Measurements from ENCODE around the gene OR52I1.

DNA sequence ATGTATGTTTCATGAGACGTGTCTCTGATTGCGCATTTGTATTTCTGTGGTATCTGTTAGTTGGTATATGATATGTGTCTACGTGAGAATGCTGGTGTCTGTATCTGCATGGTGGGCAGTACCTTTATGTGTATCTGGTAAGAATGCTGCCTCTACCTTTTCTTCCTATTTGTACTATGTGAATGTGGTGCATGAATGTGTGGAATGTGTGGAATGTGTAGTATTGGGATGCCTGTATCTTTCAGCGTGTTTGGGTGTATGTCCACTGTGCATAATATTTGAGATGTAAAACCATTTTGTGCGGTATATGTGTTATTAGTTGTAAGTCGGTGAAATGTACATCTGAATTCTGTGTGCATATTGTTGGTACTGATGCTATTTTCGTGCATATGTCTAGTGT, 47.7 kb downstream of the OR52I1 start:
- TF ChIP-seq, protein P1, sequence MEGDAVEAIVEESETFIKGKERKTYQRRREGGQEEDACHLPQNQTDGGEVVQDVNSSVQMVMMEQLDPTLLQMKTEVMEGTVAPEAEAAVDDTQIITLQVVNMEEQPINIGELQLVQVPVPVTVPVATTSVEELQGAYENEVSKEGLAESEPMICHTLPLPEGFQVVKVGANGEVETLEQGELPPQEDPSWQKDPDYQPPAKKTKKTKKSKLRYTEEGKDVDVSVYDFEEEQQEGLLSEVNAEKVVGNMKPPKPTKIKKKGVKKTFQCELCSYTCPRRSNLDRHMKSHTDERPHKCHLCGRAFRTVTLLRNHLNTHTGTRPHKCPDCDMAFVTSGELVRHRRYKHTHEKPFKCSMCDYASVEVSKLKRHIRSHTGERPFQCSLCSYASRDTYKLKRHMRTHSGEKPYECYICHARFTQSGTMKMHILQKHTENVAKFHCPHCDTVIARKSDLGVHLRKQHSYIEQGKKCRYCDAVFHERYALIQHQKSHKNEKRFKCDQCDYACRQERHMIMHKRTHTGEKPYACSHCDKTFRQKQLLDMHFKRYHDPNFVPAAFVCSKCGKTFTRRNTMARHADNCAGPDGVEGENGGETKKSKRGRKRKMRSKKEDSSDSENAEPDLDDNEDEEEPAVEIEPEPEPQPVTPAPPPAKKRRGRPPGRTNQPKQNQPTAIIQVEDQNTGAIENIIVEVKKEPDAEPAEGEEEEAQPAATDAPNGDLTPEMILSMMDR (IDR thresholded peaks at IDR 0.05): no peak
- TF ChIP-seq EZH2 (IDR thresholded peaks at IDR 0.05) (no peak), EZH2phosphoT487 (IDR thresholded peaks at IDR 0.05) (no peak)

Data from neural progenitor cell (in vitro differentiated cells).